IPS-20b (cell line): ENCODE results near the gene NR1D1.
A peak's percentile ranks its signal among the peaks of the same experiment; 100 is the strongest.

Source experiments
- H3K27ac ChIP-seq: one replicate; pipeline ENCODE4 v1.5.1; 2013; ENCODE audit warnings: low read length
- H3K27me3 ChIP-seq: 2 replicates; pipeline ENCODE4 v1.6.1; 2013; ENCODE audit warnings: mild to moderate bottlenecking, low read length, inconsistent platforms; ENCODE audit not compliant: insufficient read depth
- H3K36me3 ChIP-seq: 2 replicates; pipeline ENCODE4 v1.6.1; 2013; ENCODE audit warnings: low read depth, mild to moderate bottlenecking, inconsistent platforms, low read length, moderate library complexity; ENCODE audit not compliant: insufficient read depth
- H3K4me1 ChIP-seq: 2 replicates; pipeline ENCODE4 v1.6.1; 2013; ENCODE audit warnings: mild to moderate bottlenecking, control low read depth, inconsistent platforms, low read length, moderate library complexity; ENCODE audit not compliant: insufficient read depth
- H3K4me3 ChIP-seq: 2 replicates; pipeline ENCODE4 v1.5.1; 2013; ENCODE audit warnings: mild to moderate bottlenecking, low read length, inconsistent platforms
- H3K9ac ChIP-seq: 2 replicates; pipeline ENCODE4 v1.6.1; 2013; ENCODE audit warnings: low read depth, mild to moderate bottlenecking, inconsistent platforms, low read length, moderate library complexity
- H3K9me3 ChIP-seq: 2 replicates; pipeline ENCODE4 v1.6.1; 2013; ENCODE audit warnings: mild to moderate bottlenecking, low read depth, low read length, inconsistent platforms; ENCODE audit not compliant: insufficient read depth

The NR1D1 gene

DNA sequence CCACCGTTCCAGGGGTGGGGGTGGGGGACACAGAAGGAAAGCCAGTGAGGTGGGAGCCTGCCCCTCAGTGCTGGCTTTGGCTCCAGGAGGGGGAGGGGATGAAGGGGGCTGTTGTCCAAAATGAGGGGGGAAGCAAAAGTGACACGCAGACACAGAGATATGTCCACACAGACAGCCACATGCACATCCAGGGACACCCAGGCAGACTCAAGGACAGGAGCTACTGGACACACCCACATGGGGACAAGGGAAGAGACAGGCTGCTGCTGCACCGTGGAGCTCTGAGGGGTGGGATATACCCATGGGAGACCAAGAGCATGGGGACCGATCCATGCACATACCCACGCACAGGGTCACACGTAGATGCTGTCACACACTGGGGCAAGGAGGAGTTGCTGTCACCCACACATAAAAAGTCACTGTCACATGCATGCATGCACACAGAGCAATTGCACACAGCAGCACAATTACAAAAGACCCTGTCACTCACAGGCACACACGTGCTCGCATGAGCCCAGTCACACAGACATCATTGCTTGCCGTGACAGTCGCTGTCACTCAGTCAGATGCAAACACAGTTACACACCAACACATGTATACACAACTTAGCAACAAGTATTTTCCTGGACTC, 36.4 kb downstream of the NR1D1 start:
- Histone ChIP-seq H3K27me3 (peaks cover 32% of the 10 kb centered on the region), H3K4me3 (peak overlapping the region; percentile 85), H3K9ac (peak overlapping the region; percentile 71; the same call in 1 of the 2 replicates), H3K36me3 (no peaks in the 10 kb centered on the region), H3K4me1 (peaks cover 37% of the 10 kb centered on the region; the same call in 1 of the 2 replicates), H3K27ac (no peak overlapping the region), H3K9me3 (no peaks in the 10 kb centered on the region)

DNA sequence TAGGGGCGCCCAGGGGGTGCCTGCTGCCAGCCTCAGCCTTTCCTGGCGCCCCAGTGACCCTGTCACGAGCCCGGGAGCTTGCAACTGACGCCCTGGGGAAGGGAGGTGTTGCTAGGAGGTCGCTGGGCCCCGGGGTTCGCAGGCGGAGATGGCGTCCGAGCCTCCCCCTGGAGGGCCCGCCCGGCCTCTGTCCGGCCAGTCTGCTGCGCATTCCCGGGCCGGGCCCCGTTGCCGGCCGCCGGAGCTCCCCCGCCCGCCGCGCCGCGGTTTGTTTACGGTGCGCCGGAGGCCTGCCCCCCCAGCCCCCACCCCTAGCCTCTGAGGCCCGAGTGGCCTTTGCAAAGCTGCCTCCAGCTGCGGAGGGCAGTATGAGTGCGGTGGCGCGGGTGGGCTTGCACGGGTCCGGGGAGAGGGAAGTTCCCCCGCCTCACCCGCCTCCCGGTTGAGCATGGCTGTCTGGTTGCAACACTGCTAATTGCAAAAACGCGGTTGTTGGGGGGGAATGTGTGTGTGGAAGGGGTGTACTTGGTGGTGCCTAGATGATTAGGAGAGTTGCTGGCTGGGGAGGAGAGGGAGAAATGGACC, 37.1 kb downstream of the NR1D1 start:
- H3K36me3 ChIP-seq = no peaks in the 10 kb centered on the region
- H3K4me1 ChIP-seq = peaks cover 32% of the 10 kb centered on the region; the same call in 1 of the 2 replicates

DNA sequence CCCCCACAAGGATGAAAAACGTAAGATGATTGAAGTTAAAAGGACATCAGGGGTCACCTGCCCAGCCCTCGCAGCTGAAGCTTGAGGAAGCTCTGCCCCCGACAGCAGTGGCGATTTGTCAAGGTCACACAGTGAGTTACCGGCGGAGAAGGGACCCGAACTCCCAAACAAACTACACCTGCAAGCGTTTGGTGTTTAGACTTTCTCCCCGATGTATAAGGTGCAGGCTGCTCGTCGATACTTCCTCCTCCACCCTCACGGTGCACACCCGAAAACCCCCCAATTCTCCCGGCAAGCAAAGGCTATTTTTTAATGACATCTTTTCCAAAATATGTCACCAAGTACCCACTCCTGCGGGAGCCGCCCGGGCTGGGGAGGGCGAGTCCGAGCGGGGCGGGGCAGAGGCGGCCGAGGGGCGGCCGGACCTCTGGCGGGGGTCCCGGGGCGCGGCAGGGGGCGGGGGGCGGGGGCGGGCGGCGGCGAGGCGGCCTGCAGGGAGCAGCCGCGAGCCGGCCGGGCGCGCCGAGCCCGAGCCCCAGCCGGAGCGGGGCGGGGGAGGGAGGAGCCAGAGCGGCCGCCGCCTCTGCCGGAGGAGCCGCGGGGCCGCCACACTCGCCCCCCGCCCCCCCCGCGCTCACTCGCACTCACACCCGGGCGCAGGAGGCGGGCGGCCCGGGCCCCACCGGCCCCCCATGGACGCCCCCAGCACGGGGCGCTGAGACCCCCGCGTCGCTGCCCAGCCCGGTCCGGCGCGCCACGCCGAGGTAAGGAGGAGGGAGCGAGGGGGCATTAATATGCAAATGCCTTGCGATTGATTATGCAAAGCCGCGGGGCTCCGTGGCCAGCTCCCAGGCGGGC, 37.8 kb downstream of the NR1D1 start, which contains the start of gene THRA:
THRA (plus strand) TSS at position 637 of the 858 bp plus-strand sequence. CDS start 11,524 bp downstream, outside the sequence.
- H3K27me3 ChIP-seq = peaks cover 32% of the 10 kb centered on the region
- H3K9ac ChIP-seq = peak within 1 kb of the TSS; percentile 71
- no peak within 1 kb of the TSS for H3K27ac ChIP-seq
- peak within 1 kb of the TSS; percentile 85 for H3K4me3 ChIP-seq
- no peaks in the 10 kb centered on the region for H3K36me3 ChIP-seq
- peaks cover 30% of the 10 kb centered on the region; the same call in 1 of the 2 replicates for H3K4me1 ChIP-seq
- no peaks in the 10 kb centered on the region for H3K9me3 ChIP-seq

More for the DNA sequence above, 37.1 kb downstream of the NR1D1 start:
- no peak overlapping the region for H3K27ac ChIP-seq
- no peaks in the 10 kb centered on the region for H3K9me3 ChIP-seq
- peak overlapping the region; percentile 71 for H3K9ac ChIP-seq
- H3K27me3 ChIP-seq = peaks cover 32% of the 10 kb centered on the region
- H3K4me3 ChIP-seq = peak overlapping the region; percentile 85

DNA sequence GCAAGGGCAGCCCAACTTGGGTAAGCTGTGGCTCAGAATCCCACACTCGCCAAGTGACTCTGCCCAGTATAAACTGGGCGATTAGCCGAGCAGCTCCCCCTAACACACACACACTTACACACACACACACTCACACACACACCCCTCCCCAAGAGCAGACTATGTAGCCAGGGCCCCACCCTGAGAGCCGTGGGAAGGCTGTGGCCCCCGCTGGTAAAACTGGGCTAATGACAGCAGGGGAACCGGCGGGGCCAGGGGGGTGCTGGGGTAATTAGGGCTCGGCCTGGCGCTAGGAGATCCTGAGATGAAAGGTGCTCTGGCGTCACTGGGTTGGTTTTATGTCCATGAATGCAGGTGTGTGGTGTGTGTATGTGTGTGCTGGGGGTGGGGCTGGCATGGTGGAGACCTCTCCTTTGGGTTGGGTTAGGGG, 38.8 kb downstream of the NR1D1 start:
- peak overlapping the region; percentile 66; the same call in 1 of the 2 replicates for H3K4me3 ChIP-seq
- H3K9me3 ChIP-seq = no peaks in the 10 kb centered on the region
- peaks cover 30% of the 10 kb centered on the region; the same call in 1 of the 2 replicates for H3K4me1 ChIP-seq
- no peak overlapping the region for H3K9ac ChIP-seq
- H3K27ac ChIP-seq = no peak overlapping the region
- no peaks in the 10 kb centered on the region for H3K36me3 ChIP-seq
- peaks cover 32% of the 10 kb centered on the region for H3K27me3 ChIP-seq

DNA sequence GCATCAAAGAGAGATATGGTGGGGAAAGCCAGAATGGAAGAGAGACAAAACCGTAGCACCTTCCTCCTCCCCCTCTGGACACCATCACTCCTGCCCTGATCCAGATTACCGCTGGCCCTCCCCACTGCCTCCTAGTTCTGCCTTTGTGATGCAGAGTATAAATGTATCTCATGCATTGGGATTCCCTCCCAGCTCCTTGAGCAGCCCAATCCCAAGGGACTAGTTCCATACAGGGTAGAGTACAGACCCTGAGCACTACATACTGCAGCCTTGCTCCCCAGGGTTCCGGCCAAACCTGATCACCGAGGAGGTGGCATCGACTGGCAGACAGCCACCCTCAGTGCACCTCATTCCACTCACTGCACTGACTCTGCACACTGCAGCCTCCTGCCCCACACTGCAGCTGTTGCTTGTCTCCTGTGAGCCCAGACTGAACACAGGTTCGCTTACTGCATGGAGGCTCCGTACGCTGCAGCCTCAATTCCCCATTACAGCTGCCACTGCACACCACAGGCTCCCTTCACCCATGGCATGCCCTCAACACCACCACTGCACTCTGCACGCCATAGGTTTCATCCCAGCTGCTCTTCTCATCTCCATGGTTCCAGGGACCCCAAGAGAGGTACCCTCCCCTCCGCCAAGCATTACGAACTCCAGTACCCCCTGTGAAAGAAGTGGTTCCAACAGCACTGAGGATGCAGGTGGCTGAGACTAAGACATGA, 39.3 kb downstream of the NR1D1 start:
- H3K27me3 ChIP-seq = peaks cover 32% of the 10 kb centered on the region
- no peaks in the 10 kb centered on the region for H3K9me3 ChIP-seq
- no peaks in the 10 kb centered on the region for H3K36me3 ChIP-seq
- peaks cover 30% of the 10 kb centered on the region; the same call in 1 of the 2 replicates for H3K4me1 ChIP-seq
- no peak overlapping the region for H3K27ac ChIP-seq
- H3K4me3 ChIP-seq = no peak overlapping the region
- no peak overlapping the region for H3K9ac ChIP-seq

DNA sequence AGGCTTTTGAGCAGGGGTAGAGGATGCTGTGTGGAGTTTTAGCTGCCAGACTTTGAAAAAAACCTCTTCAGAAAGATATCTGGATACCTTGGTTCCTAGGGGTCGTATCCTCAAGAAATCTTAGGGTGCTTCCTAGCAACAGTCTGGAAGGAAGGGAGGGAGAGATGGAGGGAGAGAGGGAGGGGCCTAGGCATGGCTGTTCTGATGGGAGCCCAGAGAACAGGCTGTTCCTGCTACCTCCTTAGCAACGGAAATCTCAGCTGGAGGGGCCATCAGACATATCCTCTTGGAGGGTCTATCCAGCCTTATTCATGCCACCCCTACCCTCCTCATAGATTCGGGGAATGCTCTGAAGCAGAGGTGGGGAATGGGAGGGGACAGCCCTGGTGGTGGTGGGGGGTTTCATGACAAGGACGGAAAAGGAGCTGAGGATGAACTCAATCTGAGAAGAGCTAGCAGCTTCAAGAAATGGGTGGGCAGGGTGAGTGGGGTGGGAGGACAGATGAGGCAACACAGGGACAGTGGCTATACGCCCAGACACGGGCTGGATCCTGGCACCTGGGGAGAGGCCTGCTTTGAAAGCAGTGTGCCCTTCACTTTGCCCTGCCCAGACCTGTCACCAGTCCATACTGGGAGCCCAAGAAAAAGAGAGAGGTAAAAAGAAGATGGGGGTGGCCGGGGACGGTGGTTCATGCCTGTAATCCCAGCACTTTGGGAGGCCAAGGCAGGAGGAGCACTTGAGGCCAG, 40.5 kb downstream of the NR1D1 start:
- Histone ChIP-seq H3K9me3 (no peaks in the 10 kb centered on the region), H3K27me3 (peaks cover 31% of the 10 kb centered on the region), H3K4me3 (no peak overlapping the region), H3K27ac (no peak overlapping the region), H3K36me3 (no peaks in the 10 kb centered on the region), H3K9ac (no peak overlapping the region), H3K4me1 (peaks cover 20% of the 10 kb centered on the region; the same call in 1 of the 2 replicates)

DNA sequence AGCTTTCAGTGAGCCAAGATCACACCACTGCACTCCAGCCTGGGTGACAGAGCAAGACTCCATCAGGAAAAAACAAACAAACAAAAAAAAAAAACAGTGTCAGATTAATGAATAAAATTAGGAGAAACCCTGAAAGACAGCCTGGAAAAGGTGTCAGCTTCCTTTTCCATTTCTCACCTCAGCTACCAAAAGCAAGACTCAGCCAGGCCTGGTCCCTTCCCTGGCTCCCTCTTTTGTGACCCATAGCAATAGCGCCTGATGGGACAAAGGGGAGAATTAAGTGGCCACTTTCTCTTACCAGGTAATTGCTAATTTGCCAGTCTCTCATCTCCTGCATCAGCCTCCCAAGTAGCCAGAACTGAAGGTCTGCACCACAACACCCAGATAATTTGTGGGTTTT, 41.5 kb downstream of the NR1D1 start:
- Histone ChIP-seq H3K4me1 (peaks cover 14% of the 10 kb centered on the region; the same call in 1 of the 2 replicates), H3K9ac (no peak overlapping the region), H3K36me3 (no peaks in the 10 kb centered on the region), H3K27ac (no peak overlapping the region), H3K27me3 (peaks cover 21% of the 10 kb centered on the region), H3K9me3 (no peaks in the 10 kb centered on the region), H3K4me3 (no peak overlapping the region)

DNA sequence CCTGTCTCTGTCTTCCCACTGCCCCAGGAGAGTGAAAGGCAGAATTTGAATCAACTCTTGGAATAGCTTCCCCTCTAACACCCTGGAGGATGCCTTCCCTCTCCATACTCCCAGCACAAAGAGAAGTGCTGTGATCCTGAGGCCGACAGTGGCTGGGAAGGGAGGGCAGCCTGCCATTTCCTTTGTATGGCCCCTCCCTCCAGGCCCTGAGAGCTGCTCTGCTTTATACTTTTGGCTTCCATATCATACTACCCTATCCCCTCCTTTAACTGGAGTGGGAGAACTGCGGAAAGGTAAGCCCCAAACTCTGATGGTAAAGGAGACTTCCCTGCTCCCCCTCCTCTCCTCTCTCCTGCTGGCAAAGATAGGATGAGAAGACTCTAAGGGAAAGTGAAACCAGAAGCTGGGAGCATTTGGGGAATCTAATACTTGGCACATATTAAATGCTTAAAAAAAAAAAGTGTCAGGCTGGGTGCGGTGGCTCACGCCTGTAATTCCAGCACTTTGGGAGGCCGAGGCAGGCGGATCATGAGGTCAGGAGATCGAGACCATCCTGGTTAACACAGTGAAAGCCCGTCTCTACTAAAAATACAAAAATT, 42.1 kb downstream of the NR1D1 start:
- Histone ChIP-seq H3K36me3 (no peaks in the 10 kb centered on the region), H3K9ac (no peak overlapping the region), H3K9me3 (no peaks in the 10 kb centered on the region), H3K4me3 (no peak overlapping the region), H3K27ac (no peak overlapping the region), H3K27me3 (peaks cover 15% of the 10 kb centered on the region), H3K4me1 (peaks cover 10% of the 10 kb centered on the region; the same call in 1 of the 2 replicates)

DNA sequence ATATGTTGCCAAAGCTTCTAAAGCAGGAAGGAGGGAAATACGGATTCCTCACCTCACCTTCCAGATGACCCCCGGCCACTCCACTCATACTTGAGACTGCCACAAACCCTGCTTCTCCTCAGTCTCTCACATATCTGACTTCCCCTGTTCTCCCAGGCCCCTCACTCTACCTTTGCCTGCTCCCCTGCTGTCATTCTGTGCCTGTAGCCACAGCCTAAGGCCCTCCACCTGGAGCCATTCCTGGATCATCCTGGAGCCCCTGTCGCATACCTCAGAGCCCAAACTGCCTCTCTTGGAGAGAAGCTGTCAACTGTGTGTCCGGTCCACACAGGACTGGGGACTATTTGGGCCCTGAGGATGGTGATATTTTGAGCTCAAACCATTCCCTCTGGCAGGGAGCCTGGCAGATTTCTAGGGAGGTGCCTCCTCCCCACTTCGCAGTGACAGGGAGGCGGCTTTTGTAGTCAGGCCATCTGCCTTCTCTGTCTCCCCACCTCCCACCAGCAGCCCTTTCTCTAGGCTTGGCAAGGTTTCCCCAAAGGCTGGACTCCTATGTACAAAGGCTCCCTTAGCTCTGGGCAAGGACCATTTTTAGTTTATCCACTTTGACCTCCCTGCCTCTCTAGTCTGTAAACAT, 43.9 kb downstream of the NR1D1 start:
- no peak overlapping the region for H3K27ac ChIP-seq
- no peak overlapping the region for H3K4me3 ChIP-seq
- H3K36me3 ChIP-seq = peaks cover 12% of the 10 kb centered on the region
- no peak overlapping the region for H3K9ac ChIP-seq
- peaks cover 7% of the 10 kb centered on the region; the same call in 1 of the 2 replicates for H3K4me1 ChIP-seq
- H3K27me3 ChIP-seq = peaks cover 7% of the 10 kb centered on the region
- no peaks in the 10 kb centered on the region for H3K9me3 ChIP-seq
